Endodermal cell (in vitro differentiated cells): ENCODE measurements around the gene MARCHF3. TPM values are rescaled to one million over a fixed set of nuclear protein-coding genes. Genes with fewer than 3 reads are reported as not detected.

Experiments used
- DNase-seq: peaks from one replicate; pipeline ENCODE4 v3.0.0-alpha.2; 2017
- H3K27ac ChIP-seq: 2 replicates; pipeline ENCODE4 v1.5.1; 2013; ENCODE audit warnings: mild to moderate bottlenecking, low read depth, low read length, moderate library complexity
- H3K27me3 ChIP-seq: 2 replicates; pipeline ENCODE4 v1.6.1; 2013; ENCODE audit warnings: mild to moderate bottlenecking, low read length, moderate library complexity; ENCODE audit not compliant: insufficient read depth, control insufficient read depth, poor library complexity, severe bottlenecking
- H3K36me3 ChIP-seq: 2 replicates; pipeline ENCODE4 v1.7.0; 2013; ENCODE audit warnings: mild to moderate bottlenecking, low read length, moderate library complexity; ENCODE audit not compliant: control insufficient read depth, insufficient read depth
- H3K4me1 ChIP-seq: one replicate; pipeline ENCODE4 v1.7.0; 2013; ENCODE audit warnings: low read length; ENCODE audit not compliant: control insufficient read depth, insufficient read depth
- H3K4me3 ChIP-seq: 2 replicates; pipeline ENCODE4 v1.5.1; 2013; ENCODE audit warnings: mild to moderate bottlenecking, low read length, moderate library complexity
- H3K9ac ChIP-seq: 2 replicates; pipeline ENCODE4 v1.6.1; 2013; ENCODE audit warnings: mild to moderate bottlenecking, low read length, moderate library complexity; ENCODE audit not compliant: poor library complexity, severe bottlenecking; ENCODE audit errors: extremely low read depth
- H3K9me3 ChIP-seq: 2 replicates; pipeline ENCODE4 v1.6.1; 2013; ENCODE audit warnings: mild to moderate bottlenecking, low read length, moderate library complexity; ENCODE audit not compliant: control insufficient read depth
- H3K27ac Mint-ChIP-seq: 2 replicates; pipeline ENCODE4 v1.8.0; 2020; ENCODE audit warnings: mixed read lengths
- H3K27me3 Mint-ChIP-seq: 2 replicates; pipeline ENCODE4 v1.8.0; 2021; ENCODE audit warnings: mild to moderate bottlenecking, mixed read lengths; ENCODE audit not compliant: insufficient read depth
- H3K36me3 Mint-ChIP-seq: 2 replicates; pipeline ENCODE4 v1.8.0; 2020; ENCODE audit warnings: low read depth, mixed read lengths
- H3K4me1 Mint-ChIP-seq: 2 replicates; pipeline ENCODE4 v1.8.0; 2020; ENCODE audit warnings: mixed read lengths
- H3K4me3 Mint-ChIP-seq: 2 replicates; pipeline ENCODE4 v1.8.0; 2020; ENCODE audit warnings: mild to moderate bottlenecking, moderate library complexity, mixed read lengths
- H3K9me3 Mint-ChIP-seq: 2 replicates; pipeline ENCODE4 v1.8.0; 2020; ENCODE audit warnings: mild to moderate bottlenecking, mixed read lengths
- WGBS, 2 experiments: methylation state at CpG; one replicate each; pipeline versions ENCODE4 v1.1.5 to v1.1.7; 2013; ENCODE audit warnings: missing lambda C conversion rate in 2 of 2, mixed read lengths in 1 of 2; ENCODE audit not compliant: insufficient coverage in 1 of 2, insufficient read length in 1 of 2; 5-methylcytosine and 5-hydroxymethylcytosine counted together
- total RNA-seq, 2 donors: library from RNA; stranded (reverse); fragmentation: NEBNext Ultra II Directional in 1 of 2; extraction: Animal tissue kit (Norgen Biotek cat#: 25700) in 1 of 2; gene quantifications; 2 replicates in 1 of 2; 3 replicates in 1 of 2; pipeline ENCODE4 v1.2.1, GENCODE V29; 2021
- TF ChIP-seq, protein P1 (sequence below): fragments of 200-600 bp; sonication (generic); conservative IDR thresholded peaks from 2 replicates; pipeline ENCODE4 v1.5.0; 2021; ENCODE audit warnings: antibody characterized with exemption, mild to moderate bottlenecking

Gene MARCHF3
- total RNA-seq, 2 donors from 2014 or later = 4.4 to 11.3 TPM

DNA sequence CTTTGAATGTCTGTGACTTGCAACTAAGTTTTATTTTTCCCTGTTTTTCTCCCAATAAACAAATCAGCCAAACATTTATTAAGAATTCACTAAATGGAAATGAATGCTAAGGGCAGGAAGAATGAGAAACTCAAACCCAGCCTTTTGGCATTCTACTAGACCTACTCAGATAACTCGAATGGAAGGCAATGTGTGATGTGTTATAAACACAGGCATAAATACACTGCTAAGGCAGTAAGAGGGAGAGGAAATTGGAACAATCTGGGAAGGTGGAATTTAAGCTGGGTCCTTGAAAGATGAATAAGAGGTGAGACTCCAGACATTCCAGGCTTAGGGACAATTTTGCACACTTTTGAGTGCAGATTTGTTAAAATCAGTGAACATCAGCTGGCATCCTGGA is 34.7 kb downstream of the MARCHF3 start:
- WGBS, 2 experiments = 85 to 100% methylated on average over 1 of the region's 1 CpG
- H3K36me3 ChIP-seq = no peaks in the 10 kb centered on the region

DNA sequence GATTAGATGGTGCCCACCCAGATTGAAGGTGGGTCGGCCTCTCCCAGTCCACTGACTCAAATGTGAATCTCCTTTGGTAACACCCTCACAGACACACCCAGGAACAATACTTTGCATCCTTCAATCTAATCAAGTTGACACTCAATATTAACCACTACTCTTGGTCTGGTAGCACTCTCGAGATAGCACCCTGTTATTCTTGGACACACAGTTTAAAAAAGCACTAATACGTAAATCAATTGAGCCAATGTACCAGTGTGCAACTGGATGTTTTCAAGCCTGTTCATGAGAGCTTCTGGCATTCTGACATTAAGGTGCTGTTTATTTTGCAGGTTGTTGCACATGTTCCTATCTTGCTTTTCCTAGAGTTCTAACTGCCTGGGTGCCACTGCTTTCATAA is 35.3 kb downstream of the MARCHF3 start:
- 93 to 94% methylated on average over 2 to 3 of the region's 3 CpGs for WGBS, 2 experiments
- Histone ChIP-seq H3K4me3 (no peak overlapping the region), H3K27ac (no peak overlapping the region), H3K4me1 (peaks cover 3% of the 10 kb centered on the region), H3K36me3 (no peaks in the 10 kb centered on the region), H3K27me3 (no peaks in the 10 kb centered on the region), H3K9me3 (no peaks in the 10 kb centered on the region), H3K9ac (no peak overlapping the region)
- Mint-ChIP-seq H3K4me1 (peaks cover 12% of the 10 kb centered on the region), H3K9me3 (peaks cover 9% of the 10 kb centered on the region), H3K4me3 (no peak overlapping the region), H3K27ac (no peak overlapping the region), H3K27me3 (no peaks in the 10 kb centered on the region), H3K36me3 (peaks cover 1% of the 10 kb centered on the region)
- DNase-seq = no peak
- TF ChIP-seq, protein P1, sequence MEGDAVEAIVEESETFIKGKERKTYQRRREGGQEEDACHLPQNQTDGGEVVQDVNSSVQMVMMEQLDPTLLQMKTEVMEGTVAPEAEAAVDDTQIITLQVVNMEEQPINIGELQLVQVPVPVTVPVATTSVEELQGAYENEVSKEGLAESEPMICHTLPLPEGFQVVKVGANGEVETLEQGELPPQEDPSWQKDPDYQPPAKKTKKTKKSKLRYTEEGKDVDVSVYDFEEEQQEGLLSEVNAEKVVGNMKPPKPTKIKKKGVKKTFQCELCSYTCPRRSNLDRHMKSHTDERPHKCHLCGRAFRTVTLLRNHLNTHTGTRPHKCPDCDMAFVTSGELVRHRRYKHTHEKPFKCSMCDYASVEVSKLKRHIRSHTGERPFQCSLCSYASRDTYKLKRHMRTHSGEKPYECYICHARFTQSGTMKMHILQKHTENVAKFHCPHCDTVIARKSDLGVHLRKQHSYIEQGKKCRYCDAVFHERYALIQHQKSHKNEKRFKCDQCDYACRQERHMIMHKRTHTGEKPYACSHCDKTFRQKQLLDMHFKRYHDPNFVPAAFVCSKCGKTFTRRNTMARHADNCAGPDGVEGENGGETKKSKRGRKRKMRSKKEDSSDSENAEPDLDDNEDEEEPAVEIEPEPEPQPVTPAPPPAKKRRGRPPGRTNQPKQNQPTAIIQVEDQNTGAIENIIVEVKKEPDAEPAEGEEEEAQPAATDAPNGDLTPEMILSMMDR = no peak

More for the DNA sequence above, 34.7 kb downstream of the MARCHF3 start:
- Histone ChIP-seq H3K4me3 (no peak overlapping the region), H3K9me3 (no peaks in the 10 kb centered on the region), H3K9ac (no peak overlapping the region), H3K4me1 (peaks cover 3% of the 10 kb centered on the region), H3K27me3 (no peaks in the 10 kb centered on the region), H3K27ac (no peak overlapping the region)
- no peak for DNase-seq
- Mint-ChIP-seq H3K9me3 (peaks cover 4% of the 10 kb centered on the region), H3K27me3 (no peaks in the 10 kb centered on the region), H3K36me3 (peaks cover 3% of the 10 kb centered on the region), H3K4me1 (peaks cover 12% of the 10 kb centered on the region), H3K27ac (no peak overlapping the region), H3K4me3 (no peak overlapping the region)
- TF ChIP-seq, protein P1 = no peak

DNA sequence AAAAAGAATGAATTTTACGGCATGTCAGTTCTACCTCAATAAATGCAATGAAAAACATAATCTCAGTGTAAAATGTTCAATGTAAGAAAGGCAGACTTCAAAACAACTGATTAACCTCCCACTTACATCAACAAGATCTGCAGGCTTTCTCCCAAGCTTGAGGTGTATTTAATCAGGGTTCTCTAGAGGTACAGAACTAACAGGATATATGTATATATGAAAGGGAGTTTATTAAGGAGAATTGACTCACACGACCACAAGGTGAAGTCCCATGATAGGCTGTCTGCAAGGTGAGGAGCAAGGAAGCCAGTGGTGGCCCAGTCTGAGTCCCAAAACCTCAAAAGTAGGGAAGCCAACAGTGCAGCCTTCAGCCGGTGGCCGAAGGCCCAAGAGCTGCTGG is 35.9 kb downstream of the MARCHF3 start:
- H3K4me3 Mint-ChIP-seq = no peak overlapping the region
- TF ChIP-seq, protein P1 = no peak
- no peak for DNase-seq
- no peak overlapping the region for H3K27ac Mint-ChIP-seq
- Histone ChIP-seq H3K27me3 (no peaks in the 10 kb centered on the region), H3K4me3 (no peak overlapping the region), H3K4me1 (peaks cover 3% of the 10 kb centered on the region), H3K9ac (no peak overlapping the region), H3K27ac (no peak overlapping the region), H3K36me3 (no peaks in the 10 kb centered on the region), H3K9me3 (no peaks in the 10 kb centered on the region)
- 94 to 96% methylated on average over 3 of the region's 4 CpGs for WGBS, 2 experiments
- H3K4me1 Mint-ChIP-seq = peaks cover 12% of the 10 kb centered on the region
- peaks cover 9% of the 10 kb centered on the region for H3K9me3 Mint-ChIP-seq
- peaks cover 1% of the 10 kb centered on the region for H3K36me3 Mint-ChIP-seq
- no peaks in the 10 kb centered on the region for H3K27me3 Mint-ChIP-seq
